ENCODE measurements around the gene DBP.
"Not testable (repeated sequence)": the region's sequence is repeated elsewhere in the genome, so short reads cannot be mapped to it uniquely, and the experiment has no call there.

DNA sequence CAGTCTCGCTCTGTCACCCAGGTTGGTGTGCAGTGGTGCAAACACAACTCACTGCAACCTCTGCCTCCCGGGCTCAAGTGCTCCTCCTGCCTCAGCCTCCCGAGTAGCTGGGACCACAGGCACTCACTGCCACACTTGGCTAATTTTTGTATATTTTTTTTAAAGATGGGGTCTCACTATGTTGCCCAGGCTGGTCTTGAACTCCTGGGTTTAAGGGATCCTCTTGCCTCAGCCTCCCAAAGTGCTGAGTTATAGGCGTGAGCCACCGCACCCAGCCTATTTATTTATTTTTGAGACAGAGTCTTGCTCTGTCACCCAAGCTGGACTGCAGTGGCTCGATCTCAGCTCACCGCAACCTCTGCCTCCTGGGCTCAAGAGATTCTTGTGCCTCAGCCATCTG lies 49.5 kb upstream of the DBP start:
- TF ChIP-seq, protein P1, sequence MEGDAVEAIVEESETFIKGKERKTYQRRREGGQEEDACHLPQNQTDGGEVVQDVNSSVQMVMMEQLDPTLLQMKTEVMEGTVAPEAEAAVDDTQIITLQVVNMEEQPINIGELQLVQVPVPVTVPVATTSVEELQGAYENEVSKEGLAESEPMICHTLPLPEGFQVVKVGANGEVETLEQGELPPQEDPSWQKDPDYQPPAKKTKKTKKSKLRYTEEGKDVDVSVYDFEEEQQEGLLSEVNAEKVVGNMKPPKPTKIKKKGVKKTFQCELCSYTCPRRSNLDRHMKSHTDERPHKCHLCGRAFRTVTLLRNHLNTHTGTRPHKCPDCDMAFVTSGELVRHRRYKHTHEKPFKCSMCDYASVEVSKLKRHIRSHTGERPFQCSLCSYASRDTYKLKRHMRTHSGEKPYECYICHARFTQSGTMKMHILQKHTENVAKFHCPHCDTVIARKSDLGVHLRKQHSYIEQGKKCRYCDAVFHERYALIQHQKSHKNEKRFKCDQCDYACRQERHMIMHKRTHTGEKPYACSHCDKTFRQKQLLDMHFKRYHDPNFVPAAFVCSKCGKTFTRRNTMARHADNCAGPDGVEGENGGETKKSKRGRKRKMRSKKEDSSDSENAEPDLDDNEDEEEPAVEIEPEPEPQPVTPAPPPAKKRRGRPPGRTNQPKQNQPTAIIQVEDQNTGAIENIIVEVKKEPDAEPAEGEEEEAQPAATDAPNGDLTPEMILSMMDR (IDR thresholded peaks at IDR 0.05; ENCODE audit: low read depth, low read length): not testable (repeated sequence)
- TF ChIP-seq EZH2phosphoT487 (IDR thresholded peaks at IDR 0.05; ENCODE audit: low read depth): not testable (repeated sequence)
